GM12878 (cell line): ENCODE data around the gene ATF3. TPM values are rescaled to one million over a fixed set of nuclear protein-coding genes. Genes with fewer than 3 reads are reported as not detected.

ENCODE experiments used
- ATAC-seq: fragments of 200-7000 bp; cut with Tn5 transposase; 3 replicates; pipeline ENCODE4 v1.9.1; 2020; ENCODE audit warnings: mild to moderate bottlenecking, moderate library complexity
- BruUV-seq: library from RNA; stranded (reverse); fragments of 400-500 nt; replicated peaks from 2 replicates; lab custom pipeline; 2021; lab: Mats Ljungman, UMichigan
- CTCF ChIA-PET: fragments of 300-600 bp; sonication (Branson Sonifier 250); formaldehyde crosslinking; extraction: SDS; loops from one replicate; lab custom pipeline; 2021; ENCODE audit warnings: inconsistent platforms; lab: Yijun Ruan, JAX
- POLR2A ChIA-PET: fragments of 350-600 bp; formaldehyde crosslinking; extraction: SDS; loops from one replicate; lab custom pipeline; 2021; ENCODE audit warnings: inconsistent platforms; lab: Charles Lee
- RAD21 ChIA-PET: fragments of 300-600 bp; sonication (Branson Sonifier 250); formaldehyde crosslinking; loops from one replicate; lab custom pipeline; 2023; ENCODE audit warnings: antibody characterized with exemption; ENCODE audit not compliant: unreplicated experiment; lab: Charles Lee
- SMC1A ChIA-PET: fragments of 300-600 bp; sonication (Branson Sonifier 250); formaldehyde crosslinking; loops from one replicate; lab custom pipeline; 2023; ENCODE audit not compliant: unreplicated experiment, uncharacterized antibody; lab: Charles Lee
- DNase-seq: peaks from one replicate; pipeline ENCODE4 v3.0.0-alpha.2; 2011; ENCODE audit warnings: low read depth, low spot score
- FAIRE-seq: peaks from 3 replicates; lab custom pipeline; 2011; peaks lifted over from hg19 to GRCh38; lab: Jason Lieb, UNC
- H2AFZ ChIP-seq: 2 replicates; pipeline ENCODE4 v1.6.0; 2011; ENCODE audit warnings: low read depth, low read length, control low read depth; ENCODE audit not compliant: control insufficient read depth
- H3K27ac ChIP-seq: 2 replicates; pipeline ENCODE4 v1.5.1; 2011; ENCODE audit warnings: control low read depth; ENCODE audit not compliant: control insufficient read depth, insufficient read depth
- H3K27me3 ChIP-seq, 2 experiments: replicated peaks in 1 of 2; 2 replicates each; pipeline versions ENCODE4 v1.6.0 to v1.6.1; 2011; ENCODE audit warnings: low read length in 1 of 2; ENCODE audit not compliant: control insufficient read depth in 2 of 2, insufficient read depth in 2 of 2
- H3K36me3 ChIP-seq, 2 experiments: 2 replicates each; pipeline ENCODE4 v1.5.1; 2011; ENCODE audit warnings: low read length in 1 of 2; ENCODE audit not compliant: control insufficient read depth in 2 of 2, insufficient read depth in 2 of 2
- H3K4me1 ChIP-seq: 2 replicates; pipeline ENCODE4 v1.6.1; 2011; ENCODE audit warnings: mild to moderate bottlenecking, low read length, moderate library complexity, mixed read lengths; ENCODE audit not compliant: control insufficient read depth, insufficient read depth
- H3K4me2 ChIP-seq: 2 replicates; pipeline ENCODE4 v1.6.0; 2011; ENCODE audit warnings: control low read depth; ENCODE audit not compliant: control insufficient read depth, insufficient read depth
- H3K4me3 ChIP-seq: fragments of 200-600 bp; sonication (generic); 2 replicates; pipeline ENCODE4 v1.5.1; 2016
- H3K79me2 ChIP-seq: 2 replicates; pipeline ENCODE4 v1.6.0; 2011; ENCODE audit warnings: low read length; ENCODE audit not compliant: control insufficient read depth, insufficient read depth
- H3K9ac ChIP-seq: 2 replicates; pipeline ENCODE4 v1.8.0; 2011; ENCODE audit warnings: low read length, control low read depth, mixed read lengths; ENCODE audit not compliant: control insufficient read depth, insufficient read depth
- H3K9me3 ChIP-seq: replicated peaks from 3 replicates; pipeline ENCODE4 v1.5.1; 2011; ENCODE audit warnings: mild to moderate bottlenecking, low read length; ENCODE audit not compliant: control insufficient read depth, insufficient read depth
- H4K20me1 ChIP-seq: 2 replicates; pipeline ENCODE4 v1.6.0; 2011; ENCODE audit not compliant: control insufficient read depth, insufficient read depth
- HDAC6 ChIP-seq: fragments of 200-600 bp; sonication (generic); IDR thresholded peaks from one replicate; pipeline ENCODE4 v1.8.0; 2017; ENCODE audit warnings: antibody characterized with exemption; ENCODE audit not compliant: unreplicated experiment
- HSF1 ChIP-seq: fragments of 150-350 bp; IDR thresholded peaks from 2 replicates; pipeline ENCODE4 v1.6.1; 2014; ENCODE audit warnings: mild to moderate bottlenecking, low read depth, low read length
- KLF5 ChIP-seq: fragments of 450-650 bp; IDR thresholded peaks from 2 replicates; pipeline ENCODE4 v1.6.1; 2014; ENCODE audit warnings: mild to moderate bottlenecking; ENCODE audit not compliant: partially characterized antibody
- NR2C1 ChIP-seq: fragments of 450-650 bp; IDR thresholded peaks from 2 replicates; pipeline ENCODE4 v1.6.1; 2017; ENCODE audit warnings: antibody characterized with exemption, mild to moderate bottlenecking, moderate library complexity
- POLR2AphosphoS5 ChIP-seq: IDR thresholded peaks from 2 replicates; pipeline ENCODE4 v1.6.1; 2011; ENCODE audit warnings: mild to moderate bottlenecking, low read length, inconsistent platforms
- RFX5 ChIP-seq: IDR thresholded peaks from 2 replicates; pipeline ENCODE4 v1.6.1; 2011; ENCODE audit warnings: low read depth, low read length, improper control_type of control experiment
- SIN3A ChIP-seq: IDR thresholded peaks from 2 replicates; pipeline ENCODE4 v1.6.1; 2012; ENCODE audit warnings: low read depth, low read length, improper control_type of control experiment
- SMARCA5 ChIP-seq: fragments of 450-650 bp; IDR thresholded peaks from 2 replicates; pipeline ENCODE4 v1.6.1; 2017; ENCODE audit warnings: mild to moderate bottlenecking
- SREBF1 ChIP-seq: IDR thresholded peaks from 2 replicates; pipeline ENCODE4 v1.6.1; 2012; ENCODE audit warnings: mild to moderate bottlenecking, low read length
- SUPT20H ChIP-seq: IDR thresholded peaks from 2 replicates; pipeline ENCODE4 v1.6.1; 2011; ENCODE audit warnings: low read depth, mild to moderate bottlenecking, low read length, moderate library complexity, borderline replicate concordance; ENCODE audit not compliant: control insufficient read depth
- TBL1XR1 ChIP-seq: IDR thresholded peaks from 2 replicates; pipeline ENCODE4 v1.6.1; 2012; ENCODE audit warnings: low read depth, low read length, improper control_type of control experiment
- USF1 ChIP-seq: IDR thresholded peaks from 2 replicates; pipeline ENCODE4 v1.6.1; 2011; ENCODE audit warnings: borderline replicate concordance, low read depth, mild to moderate bottlenecking, moderate library complexity, mixed read lengths, low read length; ENCODE audit not compliant: insufficient read depth; ENCODE audit errors: extremely low read length
- YBX1 ChIP-seq: fragments of 450-650 bp; IDR thresholded peaks from 2 replicates; pipeline ENCODE4 v1.6.1; 2016; ENCODE audit warnings: antibody characterized with exemption
- ZNF24 ChIP-seq: fragments of 450-650 bp; IDR thresholded peaks from 2 replicates; pipeline ENCODE4 v1.6.1; 2017; ENCODE audit warnings: antibody characterized with exemption, mild to moderate bottlenecking
- WGBS: methylation state at CpG from one replicate; pipeline ENCODE4 v1.1.6; 2016; ENCODE audit warnings: low lambda C conversion rate; ENCODE audit not compliant: insufficient replicate concordance, insufficient coverage; ENCODE audit errors: missing lambda C conversion rate; 5-methylcytosine and 5-hydroxymethylcytosine counted together
- in situ Hi-C: fragments of 300-500 bp; cut with MboI; formaldehyde crosslinking; loops from 9 replicates; pipeline ENCODE4 v1.14.3; 2018; ENCODE audit warnings: mixed read lengths
- intact Hi-C: fragments of 100-400 bp; cut with micrococcal nuclease; formaldehyde crosslinking; loops from one replicate; pipeline ENCODE4 v1.14.2; 2022; ENCODE audit not compliant: unreplicated experiment
- polyA plus RNA-seq, 11 experiments: library from polyadenylated mRNA; depleted of rRNA in 4 of 11; unstranded in 6 of 11; stranded (reverse) in 5 of 11; fragments of >200 nt; fragmentation: Nextera tagmentation in 4 of 11; fragmentation: Illumina TruSeq in 1 of 11; extraction: Ambion mirVana in 4 of 11; extraction: Trizol in 1 of 11; gene quantifications; 1 replicate in 1 of 11; 2 replicates in 10 of 11; pipeline versions ENCODE4 v1.2.1 to v1.2.3, GENCODE V29; 2011 to 2016; ENCODE audit warnings: inconsistent platforms in 2 of 11, missing spikeins in 2 of 11, low read depth in 1 of 11
- total RNA-seq, 4 experiments: library from RNA; depleted of rRNA in 3 of 4; stranded (reverse); fragments of >200 nt in 3 of 4; fragmentation: Illumina TruSeq in 1 of 4; extraction: Trizol in 1 of 4; gene quantifications; 2 replicates each; pipeline versions ENCODE4 v1.2.1 to v1.2.3, GENCODE V29; 2013 to 2021

Gene ATF3
- total and polyA plus RNA-seq, 10 of the 15 experiments (the other 5 are each of a cell fraction or from before 2014, with no cell fraction given): 3.0 to 13.9 (median 8.3) TPM

- H3K27ac ChIP-seq: no peak overlapping the region
- no peaks in the 10 kb centered on the region for H4K20me1 ChIP-seq
- H3K4me3 ChIP-seq: no peak overlapping the region
- 98% methylated on average over 4 of the region's 4 CpGs for WGBS
- POLR2A ChIA-PET: no interaction called here
- no peak overlapping the region for H3K4me2 ChIP-seq
- DNase-seq (no peak), FAIRE-seq (no peak), ATAC-seq (no peak)
- intact Hi-C loops (no loop called here), in situ Hi-C loops (no loop called here)
- CTCF ChIA-PET: interaction anchor here (0.7 to 2.5 kb wide), 6 partner anchors 13 to 270 kb away, joined by 3 to 12 read pairs (median 3); no protein-coding TSS in a partner anchor
- no peak overlapping the region for H2AFZ ChIP-seq
- no peak for TF ChIP-seq TBL1XR1
- no peak for TF ChIP-seq HSF1
- TF ChIP-seq SREBF1: no peak
- TF ChIP-seq SMARCA5: no peak
- no peak for TF ChIP-seq HDAC6
- no peak for TF ChIP-seq USF1
- TF ChIP-seq SUPT20H: no peak
- no peak for TF ChIP-seq RFX5
- TF ChIP-seq KLF5: no peak
- TF ChIP-seq ZNF24: no peak
- no peak for TF ChIP-seq YBX1
- TF ChIP-seq SIN3A: no peak
- no peak for TF ChIP-seq NR2C1
- no peak for TF ChIP-seq POLR2AphosphoS5
- SMC1A ChIA-PET: interaction anchor here (2.8 kb wide), 1 partner anchor 195 kb away, joined by 8 read pairs; no protein-coding TSS in a partner anchor
- no peak overlapping the region for H3K9ac ChIP-seq
- no peaks in the 10 kb centered on the region for H3K36me3 ChIP-seq
- RAD21 ChIA-PET: interaction anchor here (1.7 kb wide), 1 partner anchor 174 kb away, joined by 6 read pairs; no protein-coding TSS in a partner anchor
- peaks cover 5% of the 10 kb centered on the region for H3K4me1 ChIP-seq
- H3K79me2 ChIP-seq: no peaks in the 10 kb centered on the region
- BruUV-seq: no TSS peak
- H3K27me3 ChIP-seq: no peaks in the 10 kb centered on the region
- no peaks in the 10 kb centered on the region for H3K9me3 ChIP-seq
Observed at GRCh38 chr1:212651521-212651920, 43.0 kb downstream of the ATF3 start.
